GM21423 (cell line): Measurements from ENCODE around the gene SLC25A33.
"Not testable (repeated sequence)": the region's sequence is repeated elsewhere in the genome, so short reads cannot be mapped to it uniquely, and the experiment has no call there.

Source experiments
- ATAC-seq: cut with Tn5 transposase; IDR thresholded peaks from one replicate; pipeline ENCODE4 v1.9.1; 2021; ENCODE audit warnings: mild to moderate bottlenecking, moderate library complexity; ENCODE audit not compliant: unreplicated experiment

SLC25A33 gene

GRCh38 chr1:9539165-9539828 is at the start of gene SLC25A33:
TSS of gene SLC25A33 (plus strand) at chr1:9539465. CDS start at chr1:9539692, 227 bp downstream.
- peak; percentile 92 for ATAC-seq

- ATAC-seq, result no peak
Measured at GRCh38 chr1:9490605-9491339, 48.5 kb upstream of the SLC25A33 start.

- no peak for ATAC-seq
Measured at GRCh38 chr1:9493326-9493725, 45.9 kb upstream of the SLC25A33 start.

- no peak for ATAC-seq
Measured at GRCh38 chr1:9494936-9495758, 44.1 kb upstream of the SLC25A33 start.

GRCh38 chr1:9495854-9496374 is 43.4 kb upstream of the SLC25A33 start:
- ATAC-seq, result no peak

- ATAC-seq, result no peak
Measured at GRCh38 chr1:9500756-9501754, 38.2 kb upstream of the SLC25A33 start.

- no peak for ATAC-seq
Measured at GRCh38 chr1:9503001-9503675, 36.1 kb upstream of the SLC25A33 start.

- no peak for ATAC-seq
Measured at GRCh38 chr1:9505143-9505542, 34.1 kb upstream of the SLC25A33 start.

GRCh38 chr1:9506901-9507300 is 32.4 kb upstream of the SLC25A33 start:
- ATAC-seq, result no peak

- ATAC-seq, result no peak
Measured at GRCh38 chr1:9510130-9510529, 29.1 kb upstream of the SLC25A33 start.

GRCh38 chr1:9515550-9515949 is 23.7 kb upstream of the SLC25A33 start:
- ATAC-seq, result not testable (repeated sequence)

- no peak for ATAC-seq
Measured at GRCh38 chr1:9518454-9518998, 20.7 kb upstream of the SLC25A33 start.

- ATAC-seq, result no peak
Measured at GRCh38 chr1:9520411-9520810, 18.9 kb upstream of the SLC25A33 start.

- ATAC-seq, result no peak
Measured at GRCh38 chr1:9529190-9529589, 10.1 kb upstream of the SLC25A33 start.

GRCh38 chr1:9530320-9530719 is 8.9 kb upstream of the SLC25A33 start:
- no peak for ATAC-seq

- no peak for ATAC-seq
Measured at GRCh38 chr1:9534953-9535352, 4.3 kb upstream of the SLC25A33 start.

- no peak for ATAC-seq
Measured at GRCh38 chr1:9536301-9536700, 3.0 kb upstream of the SLC25A33 start.

- ATAC-seq, result no peak
Measured at GRCh38 chr1:9537863-9538668, 1.2 kb upstream of the SLC25A33 start.
